Measurements from ENCODE around the gene BRCC3.
A peak's percentile ranks its signal among the peaks of the same experiment; 100 is the strongest.

Gene BRCC3

DNA sequence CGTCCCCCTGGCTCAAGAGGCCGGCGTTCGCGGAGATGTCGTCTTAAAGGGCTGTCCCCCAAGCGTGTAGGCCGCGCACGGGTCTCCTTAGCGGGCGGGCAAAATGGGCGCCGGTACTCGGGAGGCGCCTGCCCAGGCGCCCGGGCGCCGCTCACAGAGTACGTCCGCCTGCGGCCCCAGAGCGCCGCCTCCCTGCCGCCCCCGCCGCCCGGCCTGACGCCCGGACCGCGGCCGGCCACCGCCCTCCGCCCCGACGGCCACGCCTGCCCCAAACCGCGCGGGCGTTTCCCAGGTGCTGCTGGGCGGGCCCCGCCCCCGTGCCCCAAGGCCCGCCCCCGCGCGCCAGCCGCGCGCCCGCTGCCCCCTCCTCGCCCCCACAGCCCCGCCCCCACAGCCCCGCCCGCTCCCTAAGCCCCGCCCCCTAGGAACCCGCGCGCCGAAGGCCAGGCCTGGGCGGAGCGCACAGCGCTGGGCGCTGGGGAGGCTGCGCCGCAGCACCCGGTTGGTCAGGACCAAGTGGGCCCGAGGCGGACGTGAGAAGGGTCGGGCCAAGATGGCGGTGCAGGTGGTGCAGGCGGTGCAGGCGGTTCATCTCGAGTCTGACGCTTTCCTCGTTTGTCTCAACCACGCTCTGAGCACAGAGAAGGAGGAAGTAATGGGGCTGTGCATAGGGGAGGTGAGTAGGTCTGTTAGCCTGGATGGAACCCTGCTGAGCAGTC is at the start of gene BRCC3, which contains the start of the genes CMC4 and MTCP1:
TSS of gene BRCC3 (plus strand) at position 534 of the 719 bp plus-strand sequence. CDS start at position 554, 20 bp downstream.
TSS of gene CMC4 (minus strand) at position 162 of the 719 bp plus-strand sequence. CDS start 7,113 bp downstream, outside the sequence.
TSS of gene MTCP1 (minus strand) at position 162 of the 719 bp plus-strand sequence. CDS start 5,126 bp downstream, outside the sequence.
- DNase-seq: peak; percentile 82 to 83

DNA sequence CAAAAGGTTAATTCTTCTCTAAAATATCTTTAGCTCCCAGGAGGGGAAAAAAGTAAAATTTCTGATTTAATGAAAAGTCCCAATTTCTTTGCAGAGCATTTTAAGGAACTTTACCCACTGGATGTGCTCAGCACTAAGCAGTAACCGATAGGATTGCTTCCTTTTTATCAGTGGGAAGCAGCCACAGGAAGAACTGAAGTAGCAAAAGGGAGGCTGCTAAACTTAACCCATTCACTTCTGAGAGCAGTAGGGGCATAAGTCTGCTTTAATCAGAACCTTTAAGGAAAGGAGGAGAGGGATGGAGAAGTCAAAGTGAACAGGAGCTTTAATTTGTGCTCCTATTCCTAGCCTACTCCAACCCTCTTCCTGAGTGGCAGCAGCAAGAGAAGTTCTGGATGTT is 48.7 kb upstream of the BRCC3 start, which contains the start of gene F8:
TSS of gene F8 (minus strand) at position 139 of the 400 bp plus-strand sequence. CDS start 171 bp downstream, outside the sequence.
- no peak for DNase-seq

DNA sequence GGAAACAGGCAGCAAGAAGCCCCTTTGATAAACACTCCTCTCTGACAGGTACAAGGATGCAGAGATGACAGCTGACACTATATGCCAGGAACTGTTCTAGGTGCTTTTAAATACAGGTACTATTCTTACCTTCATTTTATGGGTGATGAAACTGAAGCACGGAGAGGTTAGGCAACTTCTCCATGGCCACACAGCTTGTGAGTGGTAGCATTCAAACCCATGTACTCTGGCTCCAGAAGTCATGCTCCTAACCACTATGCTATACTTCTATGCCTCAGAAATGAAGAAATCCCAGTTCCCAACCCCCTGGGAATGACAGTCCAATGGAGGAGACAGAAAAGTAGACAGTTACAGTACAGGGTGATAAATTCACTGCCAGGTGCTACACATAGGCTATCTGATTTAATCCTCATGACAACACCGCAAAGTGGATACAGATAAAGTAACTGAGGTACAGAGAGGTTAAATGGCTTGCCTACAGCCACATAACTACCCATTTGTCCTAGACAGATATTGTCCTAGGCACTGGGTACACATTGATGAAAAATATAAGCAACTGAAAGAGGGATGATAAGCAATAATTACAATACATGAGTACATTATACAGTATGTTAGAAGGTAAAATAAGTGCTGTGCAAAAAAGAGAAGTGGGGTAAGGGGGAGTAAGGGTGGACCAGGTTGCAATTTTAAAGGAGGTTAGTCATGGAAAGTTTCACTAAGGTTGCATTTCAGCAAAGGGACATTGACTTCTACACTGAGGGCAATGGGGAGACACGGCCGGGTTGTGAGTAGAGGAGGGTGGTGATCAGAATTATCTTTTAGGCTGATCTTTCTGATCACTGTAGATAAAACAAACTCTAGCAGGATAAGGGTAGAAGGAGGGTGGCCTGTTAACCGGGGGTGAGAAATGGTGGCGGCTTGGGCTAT is 47.1 kb upstream of the BRCC3 start:
- no peak for DNase-seq

DNA sequence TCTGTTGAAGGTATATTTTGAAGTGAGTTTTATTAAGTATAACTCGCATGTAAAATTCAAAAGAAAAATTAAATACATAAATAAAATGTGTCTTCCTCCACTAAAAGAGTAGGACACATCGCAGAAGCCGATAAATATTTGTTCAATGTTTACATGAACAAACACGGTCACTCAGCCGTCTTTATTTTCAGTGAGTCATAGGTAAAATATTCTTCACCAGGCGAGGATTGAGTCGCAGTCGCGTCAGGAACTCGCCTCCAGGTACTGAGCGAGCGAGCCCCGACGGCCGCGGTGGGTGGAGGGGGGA is 44.9 kb upstream of the BRCC3 start:
- DNase-seq: no peak

DNA sequence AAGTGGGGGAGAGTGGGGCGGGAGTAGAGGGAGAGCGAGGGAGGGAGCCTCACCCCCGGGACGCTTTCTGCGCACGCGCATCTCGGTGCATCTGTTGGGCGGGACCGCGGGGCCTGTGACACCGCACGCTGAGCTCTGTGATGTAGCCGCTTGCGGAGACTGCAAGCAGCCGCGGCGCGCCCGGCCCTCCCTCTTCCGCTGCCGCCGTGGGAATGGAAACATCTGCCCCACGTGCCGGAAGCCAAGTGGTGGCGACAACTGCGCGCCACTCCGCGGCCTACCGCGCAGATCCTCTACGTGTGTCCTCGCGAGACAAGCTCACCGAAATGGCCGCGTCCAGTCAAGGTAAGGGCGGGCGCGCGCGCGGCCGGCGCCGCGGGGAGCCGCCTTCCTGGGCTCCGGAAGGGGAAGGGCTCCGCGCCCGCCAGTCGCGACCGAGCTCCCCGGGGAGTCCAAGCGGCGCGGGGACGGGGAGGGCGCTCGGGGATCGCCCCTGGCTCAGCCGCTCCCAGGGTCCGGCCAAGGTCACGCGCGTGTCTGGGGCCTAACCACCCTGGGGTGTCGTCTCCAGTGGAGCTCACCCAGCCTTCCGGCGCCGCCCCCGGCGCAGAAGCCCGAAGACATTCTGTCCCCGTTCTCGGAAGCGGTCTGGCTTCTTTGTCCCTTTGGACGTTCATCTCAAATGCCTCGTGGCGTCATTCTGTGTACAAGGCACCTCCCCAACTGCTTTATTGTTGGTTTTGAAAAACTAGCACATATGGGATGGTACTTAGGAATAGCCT is 44.4 kb upstream of the BRCC3 start, which contains the start of gene FUNDC2:
TSS of gene FUNDC2 (plus strand) at position 118 of the 782 bp plus-strand sequence. CDS start at position 213, 95 bp downstream.
- peak; percentile 96 to 98 for DNase-seq

DNA sequence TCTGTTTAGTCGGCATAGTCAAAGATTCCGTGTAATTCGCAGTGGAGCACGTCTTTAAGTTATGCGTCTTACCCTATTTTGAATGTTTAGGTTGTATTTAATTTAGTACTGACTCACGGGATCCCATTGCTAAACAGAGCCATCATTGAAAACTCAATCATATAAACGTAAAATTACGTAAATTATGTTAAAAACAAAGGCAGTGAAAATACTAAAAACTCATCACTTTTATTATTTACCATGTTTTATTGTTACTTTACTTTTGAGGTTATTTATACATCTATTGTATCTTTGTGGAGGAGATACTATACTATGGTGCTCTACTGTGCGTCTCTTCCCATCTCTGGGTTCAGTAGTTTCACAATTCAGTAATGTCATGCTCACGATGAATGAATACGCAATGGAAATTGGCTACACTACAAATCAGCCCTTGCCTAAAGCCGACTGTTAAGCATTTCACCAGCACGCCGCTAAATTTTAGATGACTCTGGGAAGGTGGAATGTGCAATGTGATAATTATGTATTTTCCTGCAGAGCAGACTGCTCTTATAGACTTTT is 43.7 kb upstream of the BRCC3 start:
- DNase-seq: peak in 1 of 2 donors; percentile 35

DNA sequence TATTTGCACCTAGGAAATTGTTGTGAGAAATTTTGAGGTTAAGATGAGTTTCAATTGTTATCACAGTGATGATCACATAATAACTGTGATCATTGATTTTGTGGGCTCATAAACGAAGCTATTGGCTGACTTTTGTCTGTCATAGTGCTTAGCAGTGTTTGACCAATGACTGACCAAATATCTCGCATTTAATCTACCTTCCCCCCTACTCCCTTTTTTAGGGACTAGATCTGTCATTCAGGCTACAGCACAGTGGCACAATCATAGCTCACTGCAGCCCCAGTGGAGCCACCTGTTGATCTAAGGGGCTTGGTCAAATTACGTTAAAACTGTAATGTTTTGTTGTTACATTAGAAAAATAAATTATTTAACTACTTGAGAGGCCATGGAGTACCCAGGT is 43.2 kb upstream of the BRCC3 start:
- no peak for DNase-seq

DNA sequence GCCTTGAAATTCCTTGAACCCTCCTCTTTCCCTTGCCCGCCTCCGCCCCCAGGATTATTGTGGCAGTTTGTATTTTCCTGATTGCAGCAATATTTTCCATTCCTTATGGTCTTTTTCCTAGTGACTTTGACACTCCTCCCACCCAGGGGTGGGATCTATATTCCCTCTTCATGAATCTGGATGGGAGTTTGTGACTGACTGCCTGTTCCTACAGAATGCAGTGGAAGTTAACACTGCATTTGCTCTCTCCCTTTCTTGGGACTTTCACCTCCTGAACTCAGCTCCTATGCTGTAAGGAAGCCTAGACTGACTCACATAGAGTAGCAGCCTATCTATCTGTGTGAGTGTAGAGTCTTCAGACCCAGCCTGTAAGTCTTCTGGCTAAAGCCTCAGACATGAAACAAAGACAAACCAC is 42.4 kb upstream of the BRCC3 start:
- no peak for DNase-seq

DNA sequence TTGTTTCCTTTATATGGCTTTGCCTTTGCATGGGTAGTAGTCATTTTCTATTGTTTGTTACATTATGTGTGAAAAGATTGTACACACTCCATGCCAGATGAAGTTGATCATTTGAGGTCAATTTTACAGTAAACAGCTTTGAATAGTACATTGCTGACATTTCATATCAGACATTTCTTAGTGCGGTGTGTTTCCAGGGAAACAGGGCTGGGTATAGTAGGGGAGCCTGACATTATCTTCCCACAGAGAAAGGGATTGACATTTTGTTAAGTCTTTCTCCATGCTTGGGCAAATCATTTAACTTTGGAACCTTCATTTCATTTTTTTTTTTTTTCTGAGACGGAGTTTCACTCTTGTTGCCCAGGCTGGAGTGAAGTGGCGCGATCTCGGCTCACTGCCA is 39.7 kb upstream of the BRCC3 start:
- no peak for DNase-seq

DNA sequence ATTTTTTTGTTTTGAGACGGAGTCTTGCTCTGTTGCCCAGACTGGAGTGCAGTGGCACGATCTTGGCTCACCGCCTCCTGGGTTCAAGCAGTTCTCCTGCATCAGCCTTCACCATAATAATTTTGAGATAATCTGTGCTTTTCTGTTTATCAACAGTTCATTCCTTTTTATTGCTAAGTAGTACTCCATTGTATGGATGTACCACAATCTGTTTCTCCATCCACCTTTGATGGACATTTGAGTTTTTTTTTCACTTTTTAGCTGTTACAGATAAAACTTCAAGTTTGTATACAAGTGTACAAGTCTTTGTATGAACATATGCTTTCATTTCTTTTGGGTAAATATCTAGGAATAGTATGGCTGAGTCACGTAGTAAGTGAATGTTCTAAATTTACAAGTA is 35.6 kb upstream of the BRCC3 start:
- DNase-seq: no peak

DNA sequence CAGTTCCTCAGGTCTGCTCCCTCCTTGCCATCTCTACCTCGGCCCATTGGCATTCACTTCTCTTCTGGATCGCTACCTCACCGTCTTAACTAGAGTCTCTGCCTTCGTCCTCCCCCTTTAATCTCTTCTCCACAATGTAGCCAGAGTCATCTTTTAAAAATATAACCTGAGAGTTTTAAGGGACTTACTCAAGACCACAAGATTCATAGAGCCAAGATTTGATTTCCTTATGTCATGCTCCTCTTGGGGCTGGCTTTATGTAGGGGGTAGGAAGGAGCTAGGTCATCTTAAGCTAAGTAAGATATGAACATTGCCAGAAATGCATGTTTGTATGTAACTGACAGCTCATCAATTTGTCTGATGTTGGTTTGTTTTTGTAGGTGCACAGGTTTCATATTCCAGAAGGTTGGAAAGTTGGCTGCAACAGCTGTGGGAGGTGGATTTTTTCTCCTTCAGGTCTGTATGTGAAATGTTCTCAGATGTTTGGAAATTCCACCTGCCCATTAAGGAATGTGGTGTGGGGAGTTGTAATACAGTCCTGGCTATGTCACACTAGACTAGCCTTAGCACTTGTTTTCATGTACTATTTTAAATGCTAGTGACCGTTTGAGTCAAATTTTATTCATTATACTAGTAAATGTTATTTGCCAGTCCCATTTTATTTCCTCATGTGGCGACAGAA is 25.0 kb upstream of the BRCC3 start:
- no peak for DNase-seq

DNA sequence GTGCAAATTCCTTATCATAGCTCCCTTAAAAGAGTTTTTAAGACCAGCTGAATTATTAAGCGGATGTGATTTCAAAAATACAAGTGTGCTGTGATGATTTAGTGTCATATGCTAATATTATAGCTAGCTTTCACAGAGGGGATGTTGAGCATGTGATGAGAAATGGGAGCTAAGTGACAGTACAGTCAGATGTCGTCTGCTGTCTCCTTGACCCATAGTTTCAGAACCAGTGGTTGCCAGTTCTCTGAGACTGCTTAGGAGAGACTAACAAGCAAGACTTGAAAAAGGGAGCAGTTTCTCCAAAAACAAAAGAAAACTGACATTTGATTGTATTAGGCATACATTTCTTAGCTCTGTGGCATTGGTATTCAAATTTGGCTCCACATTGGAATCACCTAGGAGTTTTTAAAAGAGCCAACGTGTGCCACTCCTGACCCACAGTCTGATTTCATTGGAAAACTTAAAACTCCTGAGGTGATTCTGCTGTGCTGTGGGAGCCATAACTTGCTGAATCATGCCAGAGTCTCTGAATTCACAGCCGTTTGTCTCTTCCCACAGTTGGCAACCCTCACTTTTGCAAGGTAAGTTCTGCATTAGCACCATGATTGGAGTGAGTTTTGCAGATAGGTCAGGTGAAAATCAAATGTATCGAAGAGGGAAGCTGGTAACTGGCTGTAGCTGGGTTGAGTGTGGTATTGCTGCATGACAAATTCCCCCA is 24.3 kb upstream of the BRCC3 start:
- DNase-seq: no peak

DNA sequence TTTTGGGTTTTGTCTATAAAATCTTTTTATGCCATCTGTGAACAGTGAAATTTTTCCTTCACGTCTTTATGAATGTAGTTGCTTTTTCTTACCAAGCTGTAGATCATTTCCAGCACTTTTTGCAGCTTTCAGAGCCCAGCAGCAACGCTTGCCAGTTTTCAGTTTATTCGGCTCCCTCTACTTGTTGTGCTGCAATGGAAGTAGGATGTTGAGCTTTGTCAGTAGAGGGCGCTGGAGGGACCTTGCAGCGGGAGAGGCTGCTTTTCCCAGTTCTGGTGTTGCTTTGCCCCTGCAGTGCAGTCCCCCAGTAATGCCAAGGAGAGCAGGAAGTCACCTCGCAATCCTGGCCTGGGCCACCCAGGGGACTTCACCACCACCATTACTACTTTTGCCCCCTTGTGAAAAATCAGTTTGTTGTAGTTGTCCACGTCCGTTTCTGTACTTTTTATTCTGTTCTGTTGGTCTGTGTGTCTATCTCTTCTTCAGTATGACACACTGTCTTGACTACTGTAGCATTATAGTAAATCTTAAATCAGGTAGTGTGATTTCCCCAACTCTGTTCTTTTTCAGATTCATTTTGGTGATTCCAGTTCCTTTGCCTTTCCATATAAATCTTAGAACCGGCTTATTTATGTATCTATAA is 22.2 kb upstream of the BRCC3 start:
- peak; percentile 42 to 46 for DNase-seq

DNA sequence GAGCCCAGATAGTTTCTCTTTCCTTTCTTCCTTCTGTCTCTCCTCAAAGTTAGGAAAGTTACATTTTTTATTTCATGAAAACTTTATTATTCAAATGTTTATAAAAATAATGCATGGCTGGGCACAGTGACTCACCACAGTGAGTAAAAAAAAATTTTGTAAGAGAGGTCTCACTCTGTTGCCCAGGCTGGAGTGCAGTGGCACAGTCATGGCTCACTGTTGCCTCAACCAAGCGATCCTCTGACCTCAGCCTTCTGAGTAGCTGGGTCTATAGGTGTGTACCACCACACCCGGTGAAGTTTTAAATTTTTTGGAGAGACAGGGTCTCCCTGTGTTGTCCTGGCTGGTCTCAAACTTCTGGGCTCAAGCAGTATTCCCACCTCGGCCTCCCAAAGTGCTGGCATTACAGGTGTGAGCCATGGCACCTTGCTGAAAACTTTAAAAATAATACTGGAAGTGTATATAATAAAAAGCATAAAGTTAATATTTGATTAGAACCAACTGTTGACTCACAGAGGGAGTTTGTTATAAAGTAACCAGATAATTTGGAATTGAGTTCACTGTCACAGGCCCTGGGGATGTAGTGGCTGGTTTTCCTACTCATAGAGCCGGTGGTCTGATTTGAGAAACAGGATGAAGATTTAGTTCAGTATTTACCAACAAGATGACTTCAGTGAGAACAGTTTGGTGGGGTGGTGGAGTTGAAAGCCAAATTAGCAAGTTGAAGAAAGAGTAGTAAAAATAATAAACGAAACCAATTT is 18.4 kb upstream of the BRCC3 start:
- DNase-seq: no peak

DNA sequence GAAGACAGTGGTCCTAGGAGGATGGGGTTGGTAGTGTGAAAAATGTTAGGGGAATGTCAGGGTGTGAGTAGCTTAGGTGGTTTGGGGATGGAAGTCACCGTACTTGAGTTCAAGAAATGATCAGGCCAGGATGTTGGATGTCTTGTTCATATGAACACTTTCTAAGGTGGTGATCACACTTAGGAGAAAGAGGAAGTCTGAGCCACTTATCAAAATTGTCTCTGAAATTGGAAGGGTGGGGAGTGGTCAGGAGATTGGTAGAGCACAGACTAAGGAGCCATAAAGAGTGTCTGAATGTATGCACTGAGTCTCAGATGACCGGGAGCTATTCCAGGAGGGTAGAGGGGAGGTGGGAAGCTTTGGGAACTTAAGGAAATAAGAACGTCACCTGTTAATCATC is 17.7 kb upstream of the BRCC3 start:
- no peak for DNase-seq

DNA sequence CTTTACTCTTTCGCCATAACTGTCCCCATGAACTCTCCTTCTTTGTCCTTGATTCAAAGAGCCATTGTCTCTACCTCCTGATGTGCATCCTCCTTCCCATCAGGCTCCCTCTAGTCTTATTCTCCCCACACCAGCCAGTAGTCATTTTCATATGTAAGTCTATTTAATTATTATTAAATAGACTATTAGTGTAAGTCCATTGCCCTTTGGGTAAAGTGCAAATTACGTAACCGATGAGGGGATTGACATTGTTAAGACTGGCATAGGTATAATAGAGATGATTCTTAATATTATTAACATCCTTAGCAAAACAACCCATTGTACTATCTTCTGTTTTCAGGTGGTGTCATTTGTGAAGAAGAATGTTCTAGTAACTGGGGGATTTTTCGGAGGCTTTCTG is 17.1 kb upstream of the BRCC3 start:
- no peak for DNase-seq

DNA sequence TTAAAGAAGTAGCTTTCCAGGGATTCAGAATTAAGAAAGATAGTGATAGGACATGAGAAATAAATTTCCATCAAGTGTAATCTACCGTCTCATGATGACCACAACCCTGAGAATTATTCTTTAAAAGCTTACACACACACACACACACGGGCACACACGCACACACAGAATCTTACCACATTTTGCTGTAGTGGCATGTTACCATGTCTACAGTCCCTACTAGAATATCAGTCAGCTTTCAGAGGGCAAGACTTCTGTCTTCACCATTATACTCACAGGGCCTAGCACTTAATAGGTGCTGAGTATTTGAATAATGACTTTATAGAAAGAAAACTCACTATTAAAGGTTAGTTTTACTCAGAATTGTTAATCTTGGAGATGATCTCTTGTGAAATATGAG is 15.8 kb upstream of the BRCC3 start:
- no peak for DNase-seq

DNA sequence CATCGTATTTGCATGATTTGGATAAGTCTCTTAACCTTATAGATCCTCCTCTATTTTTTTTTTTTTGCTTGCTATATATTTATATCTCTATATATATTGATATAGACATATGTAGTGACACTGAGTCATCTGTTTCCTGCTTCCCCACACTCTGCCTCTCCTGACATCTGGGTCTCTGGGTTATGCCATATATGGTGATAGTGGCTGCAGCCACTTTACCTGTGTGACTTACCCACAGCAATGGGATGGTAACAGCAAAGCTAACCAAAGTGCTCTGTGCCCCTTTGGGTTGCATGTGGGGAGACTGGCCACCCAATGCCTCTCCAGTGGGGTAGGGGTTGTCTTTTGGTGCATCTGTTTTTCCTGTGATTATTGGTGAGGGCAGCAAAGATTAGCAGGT is 14.8 kb upstream of the BRCC3 start:
- peak in 1 of 2 donors; percentile 15 for DNase-seq

DNA sequence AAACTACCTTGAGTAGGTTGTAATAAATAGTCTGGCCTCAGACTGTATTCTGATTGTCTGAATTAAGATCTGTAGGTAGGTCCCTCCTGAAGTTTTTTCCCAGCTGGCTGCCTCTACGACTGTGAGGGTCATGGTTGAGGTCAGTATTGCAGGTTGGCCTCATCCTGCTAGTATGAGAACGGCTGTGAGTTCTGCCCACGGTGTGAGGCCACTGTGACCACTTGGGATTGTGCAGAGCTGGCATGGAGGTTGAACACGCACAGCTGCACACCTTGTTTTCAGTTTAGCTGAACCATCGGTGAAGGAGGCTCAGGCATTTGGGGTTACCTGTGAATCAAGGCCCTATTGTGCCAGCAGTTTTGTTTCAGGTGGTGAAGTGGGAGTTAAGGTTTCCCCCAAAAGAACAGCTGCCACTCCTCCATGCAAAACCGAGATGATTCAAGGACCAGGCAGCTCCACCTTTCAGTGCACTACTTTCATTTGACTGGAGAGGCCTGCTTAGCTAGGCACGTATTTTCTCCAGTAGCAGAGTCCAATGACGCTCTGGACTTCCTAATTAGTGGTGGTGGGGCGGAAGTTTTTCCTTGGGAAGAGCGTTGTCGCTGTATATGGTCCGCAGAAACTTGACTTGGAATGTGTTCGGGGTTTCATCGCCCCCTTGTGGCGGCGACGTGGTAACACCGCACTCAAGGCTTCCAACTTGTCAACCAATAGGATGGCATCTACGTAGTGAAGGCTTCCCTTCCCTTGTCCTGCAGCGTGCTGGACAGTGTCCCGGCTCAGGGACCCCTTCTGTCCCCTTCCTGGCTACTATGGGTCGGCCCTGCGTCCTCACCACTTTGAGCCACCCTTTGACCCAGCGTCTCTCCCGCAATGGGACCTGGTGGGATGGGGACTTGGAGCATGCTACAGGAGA is 14.2 kb upstream of the BRCC3 start:
- DNase-seq: peak; percentile 55 to 59
